Kidney capillary endothelial cell (primary cell): ENCODE data around the gene CACNA2D3.
A peak's percentile ranks its signal among the peaks of the same experiment; 100 is the strongest.

Experiments
- DNase-seq: peaks from one replicate; pipeline ENCODE4 v3.0.0-alpha.2; 2018; ENCODE audit warnings: low spot score

Gene CACNA2D3

DNA sequence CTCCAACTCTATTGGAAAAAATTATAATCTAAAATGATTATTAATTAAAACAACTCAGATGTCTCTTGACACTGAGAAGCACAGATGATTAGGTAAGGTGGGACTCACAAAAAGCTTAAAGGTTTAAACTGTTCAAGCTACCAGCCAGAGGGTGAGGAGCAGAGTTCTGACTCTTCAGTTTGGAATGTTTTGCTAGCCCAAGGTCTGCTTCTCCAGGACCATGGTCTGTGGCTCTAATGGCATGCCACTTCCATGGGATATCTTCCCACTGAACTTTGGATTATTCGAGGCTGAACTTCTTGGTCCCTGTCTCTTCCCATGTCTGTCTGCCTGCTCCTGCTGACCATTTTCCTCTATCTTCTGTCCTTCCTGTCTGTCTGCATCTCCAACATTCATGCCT is 49.2 kb downstream of the CACNA2D3 start:
- no peak for DNase-seq

DNA sequence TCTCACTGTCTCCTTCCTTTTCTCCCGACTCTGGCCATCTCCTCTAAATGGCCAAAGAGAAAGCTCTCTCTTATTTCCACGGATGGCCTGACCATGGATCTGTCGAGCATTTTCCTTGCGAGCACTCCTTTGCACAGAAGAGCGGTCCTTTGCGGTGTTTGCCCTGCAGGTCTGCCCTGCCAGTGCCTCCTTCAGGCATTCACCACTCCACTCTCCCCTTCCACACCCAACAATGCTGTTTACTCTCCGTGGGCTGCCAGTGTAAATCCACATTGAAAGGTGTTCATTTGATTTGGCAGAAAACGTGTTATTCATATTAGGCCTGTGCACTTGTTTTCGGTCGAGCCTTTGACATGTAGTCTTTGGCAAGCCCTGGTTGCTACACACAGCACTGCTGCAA is 49.6 kb downstream of the CACNA2D3 start:
- DNase-seq = no peak

DNA sequence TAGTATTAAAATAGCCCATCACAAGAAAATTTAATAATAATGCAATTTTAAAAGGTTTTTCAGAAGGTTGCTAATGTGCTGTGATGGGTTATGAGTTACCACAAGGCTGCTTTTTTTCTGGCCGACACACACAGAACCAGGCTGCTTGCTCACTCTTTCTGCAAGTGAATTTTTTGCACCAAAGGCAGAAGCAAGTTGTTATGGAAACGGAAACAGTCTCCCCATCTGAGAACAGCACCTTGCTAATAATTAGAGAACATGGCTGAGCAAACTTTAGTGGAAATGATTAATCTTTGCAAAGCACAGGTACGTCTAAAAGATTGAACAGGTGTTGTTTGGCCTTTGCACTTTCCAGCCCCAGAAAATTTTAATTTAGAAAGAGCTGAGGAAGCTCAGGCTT is 51.0 kb downstream of the CACNA2D3 start:
- no peak for DNase-seq

DNA sequence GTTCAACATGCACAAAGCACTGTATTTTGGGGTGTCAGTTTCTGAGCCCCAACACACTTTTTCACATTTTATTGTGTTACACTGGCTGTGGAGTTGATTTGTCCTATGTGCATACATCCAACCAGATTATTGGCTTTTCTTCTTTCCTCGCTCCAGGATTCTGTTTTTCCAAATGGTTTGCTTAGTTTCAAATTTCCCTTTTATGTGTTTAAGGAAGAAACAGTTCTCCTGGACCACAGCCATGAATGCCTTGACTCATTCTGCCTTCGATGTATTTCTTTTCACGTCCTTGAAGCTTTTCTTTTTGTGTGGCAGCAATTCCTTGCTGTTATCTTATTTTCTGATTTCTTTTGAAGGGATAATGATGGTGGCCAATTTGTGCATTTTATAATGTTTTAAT is 53.8 kb downstream of the CACNA2D3 start:
- DNase-seq = no peak

DNA sequence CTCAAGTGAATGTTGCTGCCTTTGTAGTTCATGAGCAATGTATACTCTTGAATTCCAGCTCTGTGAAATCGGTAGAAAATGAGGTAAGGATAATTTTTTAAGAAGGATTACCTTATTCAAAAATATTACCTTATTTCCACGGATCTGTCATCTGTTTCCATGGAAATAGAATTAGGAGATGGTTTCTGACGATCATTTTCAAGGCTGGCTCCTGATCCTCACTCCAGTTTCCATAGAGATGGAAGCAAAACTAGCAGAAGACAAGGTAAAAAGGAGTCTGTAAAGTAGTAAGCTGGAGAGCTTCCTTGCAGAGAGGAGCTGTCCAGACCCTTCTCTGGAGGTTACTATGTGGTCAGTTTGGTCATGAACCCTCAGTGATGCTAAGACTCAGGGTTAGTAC is 55.5 kb downstream of the CACNA2D3 start:
- DNase-seq = no peak

DNA sequence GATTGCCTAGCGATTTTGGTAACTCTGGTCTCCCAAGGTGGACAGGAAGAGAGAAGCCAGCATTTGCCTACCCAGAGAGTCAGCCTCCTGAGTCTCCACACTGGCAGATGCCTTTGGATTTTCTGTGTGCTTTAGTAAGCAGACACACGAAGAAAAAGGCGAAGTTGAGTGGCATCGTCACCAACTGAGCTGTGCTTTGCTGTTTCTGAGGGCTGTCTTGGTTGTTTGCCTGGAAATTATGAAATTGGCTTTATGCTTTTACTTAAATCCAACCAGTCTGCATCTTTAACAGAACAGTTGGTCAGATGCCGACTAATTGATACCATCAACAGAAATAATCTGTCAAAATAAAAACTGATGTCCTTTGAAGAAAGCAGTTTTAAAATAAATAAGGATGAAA is 56.0 kb downstream of the CACNA2D3 start:
- no peak for DNase-seq

DNA sequence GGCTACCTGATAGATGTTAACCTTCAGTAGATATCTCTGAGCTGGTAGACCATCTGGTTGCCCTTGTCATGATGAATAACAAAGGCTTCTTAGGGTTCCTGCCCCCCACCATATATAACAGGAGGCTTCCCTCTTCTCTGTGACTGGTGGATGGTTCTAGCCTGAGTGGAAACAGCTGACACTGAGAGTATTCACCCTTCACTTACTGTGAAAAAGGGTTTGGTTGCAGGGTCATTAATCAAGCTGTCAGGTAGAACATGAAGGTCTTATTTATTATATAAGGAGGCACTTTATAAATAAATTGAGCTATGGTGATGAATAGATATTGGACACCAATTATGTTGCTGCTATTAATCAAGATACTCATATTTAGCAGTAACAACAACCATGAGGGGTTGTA is 58.6 kb downstream of the CACNA2D3 start:
- DNase-seq = no peak

DNA sequence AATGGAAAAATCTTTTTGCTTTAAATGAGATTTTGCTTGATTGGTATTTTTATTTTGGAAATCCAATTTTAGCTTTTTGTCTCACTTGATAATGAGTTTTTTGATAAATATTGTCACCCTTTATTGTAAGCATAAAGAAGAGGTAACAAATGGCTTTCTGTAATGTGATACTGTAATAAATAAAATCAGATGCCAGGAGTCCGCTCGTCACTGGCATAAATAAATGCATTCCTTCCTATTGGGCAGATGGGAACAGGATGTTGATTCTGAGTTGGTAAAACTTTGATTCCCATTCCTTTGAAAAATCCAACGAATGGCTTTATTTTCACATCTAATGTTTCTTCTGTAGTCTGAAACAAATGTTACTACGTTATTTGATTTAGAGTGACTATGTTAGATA is 59.9 kb downstream of the CACNA2D3 start:
- no peak for DNase-seq

DNA sequence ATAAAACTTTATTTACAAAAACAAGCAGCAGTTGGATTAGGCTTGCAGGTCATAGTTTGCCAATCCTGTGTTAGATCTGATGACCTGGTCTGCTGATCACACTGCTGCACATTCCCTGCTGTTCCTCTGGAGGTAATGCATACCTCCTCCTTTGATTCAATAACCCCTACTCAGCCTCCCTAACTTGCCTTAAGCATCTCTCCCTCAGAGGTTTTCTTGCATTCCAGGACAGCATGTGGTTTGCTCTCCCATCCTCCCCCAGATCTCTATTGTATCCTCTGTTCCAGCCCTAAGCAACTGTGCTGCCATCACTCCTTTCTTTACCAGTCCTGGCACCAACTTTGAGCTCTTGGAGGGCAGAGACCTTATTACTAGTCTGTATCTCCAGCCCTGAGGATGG is 63.4 kb downstream of the CACNA2D3 start:
- no peak for DNase-seq

DNA sequence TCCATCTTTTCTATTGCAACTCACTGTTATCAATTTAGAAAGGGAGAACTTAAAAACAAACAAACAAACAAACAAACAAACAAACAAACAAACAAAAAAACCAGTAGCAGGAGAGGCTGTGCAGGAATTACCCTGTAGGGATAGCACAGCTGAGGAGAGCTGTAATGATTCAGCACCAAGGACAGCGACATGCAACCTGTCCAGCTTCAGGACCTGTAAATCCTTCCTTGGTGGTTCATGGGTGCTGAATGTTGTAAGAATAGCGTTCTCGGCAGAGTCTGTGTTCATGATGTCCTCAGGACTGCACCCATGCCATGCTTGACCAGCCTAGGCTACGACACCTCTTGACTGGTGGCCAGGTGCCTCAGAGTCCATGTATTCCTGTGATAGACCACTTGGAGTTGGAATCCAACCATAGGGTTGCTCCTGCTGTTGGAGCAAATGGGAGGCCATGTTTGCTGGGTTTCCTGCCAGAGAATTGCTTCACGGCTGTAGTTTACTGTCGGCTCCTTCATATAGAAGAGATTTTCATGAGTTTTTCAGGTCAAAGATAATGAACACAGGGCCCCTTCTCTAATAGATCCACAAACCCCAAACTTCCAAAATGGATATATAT is 65.9 kb downstream of the CACNA2D3 start:
- peak; percentile 12 for DNase-seq

DNA sequence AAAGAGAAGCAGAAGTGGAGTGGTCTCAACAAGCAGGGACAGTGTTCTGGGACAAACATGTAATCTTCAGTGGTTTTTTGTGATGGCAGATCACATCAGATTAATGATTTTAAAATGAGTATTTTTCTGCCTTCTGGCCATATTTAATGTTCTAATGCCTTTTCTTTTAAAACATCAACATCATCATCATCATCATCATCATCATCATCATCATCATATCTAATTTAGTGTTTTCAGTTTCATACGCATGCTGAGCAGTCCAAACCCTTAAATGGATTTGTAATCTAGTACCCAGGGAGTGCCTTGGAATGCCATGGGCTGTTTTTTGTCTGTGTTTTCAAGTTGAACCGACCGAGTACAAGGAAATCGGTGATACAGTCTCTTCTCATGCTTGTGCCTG is 68.9 kb downstream of the CACNA2D3 start:
- DNase-seq = no peak

DNA sequence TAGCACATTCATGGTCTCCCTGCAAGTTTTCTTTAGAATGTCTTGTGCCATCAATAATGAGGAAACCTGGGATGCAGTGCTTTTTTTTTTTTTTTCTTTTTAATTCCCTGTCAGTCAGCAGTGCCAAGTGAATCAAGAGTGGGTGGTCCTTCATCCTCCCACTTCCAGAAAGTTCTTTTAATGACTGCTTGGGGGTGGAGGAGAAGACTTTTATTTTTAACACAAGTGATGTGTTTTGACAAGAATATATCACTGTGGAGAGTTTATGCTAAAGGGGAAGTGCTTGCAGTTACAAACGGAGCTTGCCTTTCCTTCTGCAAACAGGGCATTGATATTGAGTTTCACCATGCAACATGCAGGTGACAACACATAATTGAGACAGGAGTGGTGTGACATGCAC is 69.7 kb downstream of the CACNA2D3 start:
- no peak for DNase-seq

DNA sequence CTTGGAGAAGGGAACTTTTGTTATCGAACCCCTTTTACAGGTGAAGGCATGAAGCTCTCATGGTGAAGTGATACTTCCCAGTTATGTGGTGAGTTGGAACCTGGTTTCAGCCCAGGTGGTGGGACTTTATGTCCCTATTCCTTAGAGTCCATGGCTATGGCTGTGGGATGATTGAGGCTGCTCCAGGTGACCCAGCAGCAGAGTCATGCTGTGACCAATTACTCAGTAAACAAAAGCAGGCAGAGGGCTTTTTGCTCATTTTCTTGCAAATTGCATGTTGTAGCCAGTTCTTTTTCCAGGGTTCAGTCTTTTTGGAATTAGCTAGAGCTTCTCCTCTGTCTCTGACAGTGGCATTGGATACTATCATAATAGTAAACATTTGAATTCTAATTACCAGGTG is 70.7 kb downstream of the CACNA2D3 start:
- DNase-seq = no peak

DNA sequence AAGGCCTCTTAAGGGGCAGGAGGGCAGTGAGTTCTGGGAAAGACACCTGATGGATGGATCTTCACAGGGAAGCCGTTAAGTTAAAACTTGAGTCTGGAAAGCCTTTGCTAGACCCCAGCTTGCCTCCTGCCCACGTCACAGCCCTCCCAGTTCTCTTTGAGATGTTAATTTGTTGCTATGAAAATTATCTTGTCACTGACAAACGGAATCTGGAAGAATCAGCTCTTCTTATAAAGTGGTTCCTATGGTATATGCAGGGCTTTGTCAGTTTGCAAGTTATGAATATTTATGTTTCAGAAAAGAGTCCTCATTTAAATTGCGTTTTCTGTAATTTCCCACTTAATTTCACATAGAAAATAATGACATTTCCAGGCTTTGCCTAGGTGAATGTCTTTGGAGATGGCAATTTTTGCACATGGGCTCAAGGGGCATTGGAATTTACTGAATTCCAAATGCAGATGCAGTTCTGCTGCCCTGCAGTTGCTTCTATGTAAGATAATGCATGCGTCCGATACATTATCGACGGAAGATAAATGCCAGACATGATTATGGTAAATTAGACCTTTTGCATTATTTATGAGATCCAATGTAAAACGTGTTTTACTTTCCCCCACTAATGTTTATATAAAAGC is 74.1 kb downstream of the CACNA2D3 start:
- DNase-seq = no peak

DNA sequence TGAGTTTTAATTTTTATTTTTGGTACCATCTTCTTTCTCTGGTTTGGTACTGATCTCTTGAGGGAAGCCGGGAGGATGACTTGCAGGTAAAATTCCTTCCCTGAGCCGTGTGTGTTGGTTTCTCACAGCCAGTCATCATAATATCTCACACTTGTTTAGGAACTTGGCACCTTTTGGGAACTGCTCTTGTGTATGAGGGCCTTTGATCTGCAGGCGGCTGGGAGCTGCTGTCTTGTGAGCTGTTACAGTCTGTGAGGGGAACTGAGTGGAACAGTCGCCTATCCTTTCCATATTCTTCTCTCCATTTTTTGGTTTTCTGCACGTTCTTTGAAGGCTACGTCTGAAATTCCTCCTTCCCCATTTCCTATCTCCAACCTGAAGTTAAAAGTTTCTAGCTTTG is 75.2 kb downstream of the CACNA2D3 start:
- DNase-seq = no peak

DNA sequence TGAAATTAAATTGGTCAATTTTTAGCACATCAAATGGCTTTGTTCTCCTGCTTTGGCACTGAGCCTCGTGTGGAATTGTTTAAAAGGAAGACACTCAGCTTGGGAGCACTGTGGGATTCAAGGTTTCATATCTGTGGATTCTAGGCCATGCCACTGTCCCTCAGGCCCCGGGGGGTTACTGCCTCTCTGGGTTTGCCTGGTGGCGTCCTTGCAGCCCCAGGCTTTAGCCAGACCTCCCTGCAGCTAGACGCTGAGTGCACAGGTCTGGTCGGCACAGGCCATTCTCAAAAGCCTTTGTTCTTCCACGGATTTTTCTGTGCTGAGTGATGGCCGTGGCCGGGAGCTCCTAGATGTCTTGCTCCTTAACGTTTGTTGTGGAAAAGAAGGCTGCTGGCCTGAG is 76.2 kb downstream of the CACNA2D3 start:
- no peak for DNase-seq

DNA sequence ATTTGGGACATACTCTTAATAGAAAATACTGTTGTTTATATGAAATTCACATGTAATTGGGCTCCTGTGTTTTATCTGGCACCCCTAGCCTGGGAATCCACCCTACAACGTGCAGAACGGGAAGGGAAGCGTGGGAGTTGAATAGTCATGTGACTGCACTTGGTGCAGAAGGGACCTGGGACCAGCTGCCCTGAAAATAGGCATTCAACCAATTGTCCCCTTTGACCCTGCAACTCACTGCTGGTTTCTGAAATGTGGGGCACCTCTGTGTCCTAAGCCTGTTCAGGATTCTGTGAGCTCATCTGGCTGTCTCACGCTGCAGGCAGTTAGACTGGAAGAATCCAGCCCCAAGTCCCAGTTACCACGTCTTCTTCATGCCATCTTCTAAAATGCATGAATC is 79.7 kb downstream of the CACNA2D3 start:
- DNase-seq = no peak

DNA sequence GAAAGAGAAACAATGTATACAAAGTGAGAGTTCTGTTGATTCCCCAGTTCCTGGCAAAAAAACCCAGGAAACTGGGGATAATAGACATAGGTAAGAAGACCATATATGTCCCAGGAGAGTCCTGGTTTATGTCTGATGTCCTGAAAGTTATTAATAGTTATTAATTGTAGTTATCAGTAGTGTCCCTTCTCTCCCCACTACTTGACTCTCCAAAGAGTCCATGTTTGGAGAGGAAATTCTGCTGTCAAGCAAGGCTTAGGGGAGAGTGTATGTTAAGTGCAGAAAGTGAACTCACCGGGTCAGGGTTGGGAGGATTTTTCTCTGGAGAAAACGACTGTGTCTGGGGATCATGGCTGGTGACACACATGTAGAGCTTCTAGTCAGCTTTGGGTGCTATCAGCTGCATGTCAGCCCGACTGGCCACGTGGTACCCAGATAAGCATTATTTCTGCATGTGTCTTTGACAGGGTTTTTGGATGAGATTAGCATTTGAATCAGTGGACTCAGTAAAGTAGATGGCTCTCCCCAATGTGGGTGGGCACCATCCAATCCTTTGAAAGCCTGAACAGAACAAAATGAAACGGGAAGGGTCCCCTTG is 80.4 kb downstream of the CACNA2D3 start:
- DNase-seq = no peak

DNA sequence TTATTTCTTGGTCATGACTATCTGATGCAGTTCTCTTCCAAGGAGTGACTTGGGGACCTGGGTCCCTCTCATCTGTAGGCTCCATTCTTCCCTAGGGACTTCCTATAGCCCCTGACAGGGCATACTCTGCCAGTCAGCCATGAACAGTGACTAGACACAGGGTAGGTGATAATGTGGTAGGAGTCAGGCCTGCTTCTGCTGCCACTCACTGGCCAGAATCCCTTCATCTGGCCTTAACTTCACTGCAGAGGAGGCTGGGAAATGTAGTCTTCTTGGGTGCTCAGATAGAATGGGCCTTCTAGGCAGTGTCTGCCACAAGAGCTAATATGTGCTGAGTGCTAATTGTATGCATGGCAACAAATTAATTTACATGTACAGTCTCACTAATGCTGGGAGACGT is 84.5 kb downstream of the CACNA2D3 start:
- no peak for DNase-seq

DNA sequence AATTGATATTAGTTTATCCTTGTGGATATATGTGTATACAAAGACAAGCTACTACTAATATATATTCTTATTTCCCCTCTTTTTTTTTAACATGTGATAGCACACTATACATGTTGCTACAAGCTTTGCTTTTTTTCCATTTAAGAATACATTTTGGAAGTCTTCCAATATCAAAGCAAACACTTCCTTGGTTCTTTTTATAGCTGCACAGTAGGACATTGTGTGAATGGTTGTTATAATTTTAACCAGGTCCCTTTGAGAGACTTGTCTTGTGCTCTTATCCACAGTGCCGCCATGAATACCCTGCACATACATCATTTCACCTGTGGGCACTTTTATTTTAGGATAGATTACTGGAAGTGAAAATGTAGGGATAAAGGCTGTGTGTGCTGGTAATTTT is 88.7 kb downstream of the CACNA2D3 start:
- no peak for DNase-seq

DNA sequence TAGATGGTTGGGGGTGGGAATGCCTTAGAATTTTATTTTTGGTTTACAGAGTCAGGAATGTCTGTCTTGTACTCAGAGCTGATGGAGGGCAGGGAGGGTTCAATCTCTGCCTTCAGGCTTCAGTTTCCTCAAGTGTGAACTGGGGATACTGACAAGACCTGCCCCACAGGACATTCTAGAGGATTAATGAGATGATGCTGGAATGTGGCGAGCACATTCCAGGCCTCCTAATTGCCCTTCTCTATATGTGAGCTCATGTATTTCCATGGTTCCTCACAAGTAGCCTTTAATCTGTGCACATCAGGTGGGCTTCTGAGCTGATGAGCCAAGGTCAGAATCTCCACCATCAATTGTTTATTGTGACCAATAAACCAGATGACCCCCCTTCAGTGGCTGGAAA is 90.4 kb downstream of the CACNA2D3 start:
- no peak for DNase-seq

DNA sequence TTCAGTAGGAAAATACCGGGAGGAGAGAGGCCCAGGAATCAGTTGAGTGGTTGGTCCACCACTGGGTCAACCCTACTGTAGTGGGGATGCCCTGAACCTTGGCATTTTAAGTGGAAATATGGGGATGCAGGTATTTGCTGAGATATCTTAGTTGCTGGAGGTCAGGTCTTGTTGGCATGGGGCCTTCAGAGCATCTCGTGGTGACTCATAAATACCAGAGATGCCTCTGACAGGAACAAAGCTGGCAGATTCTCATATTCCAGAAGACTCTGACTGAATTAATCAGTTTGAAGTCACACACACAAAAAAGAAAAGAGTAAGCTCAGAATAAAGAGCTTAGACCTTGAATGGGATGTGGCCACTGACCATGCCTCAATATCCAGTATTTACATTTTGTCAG is 91.6 kb downstream of the CACNA2D3 start:
- no peak for DNase-seq

DNA sequence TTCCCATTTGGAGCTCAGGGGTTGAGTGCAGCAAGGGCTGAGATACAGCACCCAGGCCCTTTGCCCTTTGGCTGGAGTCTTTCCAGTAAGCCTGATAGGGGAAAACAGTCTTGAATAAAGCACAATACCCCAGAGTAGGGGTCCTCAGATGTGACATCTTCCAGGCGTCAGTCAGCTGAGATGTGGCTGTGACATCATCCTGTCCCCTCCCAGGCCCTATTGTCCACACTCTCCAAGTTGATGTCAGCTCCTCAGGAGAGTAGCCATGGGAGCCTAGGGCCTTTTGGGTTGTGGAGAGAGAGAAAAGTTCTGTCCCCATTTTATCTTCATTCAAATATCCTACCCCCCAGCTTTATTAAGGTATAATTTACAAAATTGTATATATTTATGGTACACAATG is 92.5 kb downstream of the CACNA2D3 start:
- no peak for DNase-seq

DNA sequence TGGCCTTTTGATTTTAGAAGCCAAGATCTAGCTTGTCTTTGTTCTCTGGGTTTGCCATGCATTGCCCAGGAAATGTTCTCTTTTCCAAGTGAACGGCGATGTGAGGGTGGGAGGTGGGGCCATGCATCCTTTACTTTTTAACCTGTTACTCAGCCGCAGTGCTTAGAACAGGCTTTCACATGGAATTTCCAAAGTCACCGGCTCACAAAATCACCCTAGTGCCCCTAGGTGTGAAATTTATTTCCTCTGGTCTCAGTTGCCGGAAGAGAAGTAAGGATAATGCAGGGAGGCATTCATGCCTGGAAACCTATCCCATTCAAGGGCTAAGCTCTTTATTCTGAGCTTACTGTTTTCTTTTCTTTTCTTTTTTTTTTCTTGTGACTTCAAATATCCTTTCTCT is 93.2 kb downstream of the CACNA2D3 start:
- DNase-seq = no peak
